CD8-positive, alpha-beta memory T cell (primary cell): ENCODE measurements around the gene CSH1. TPM values are rescaled to one million over a fixed set of nuclear protein-coding genes. Genes with fewer than 3 reads are reported as not detected.
"Not testable (repeated sequence)": the region's sequence is repeated elsewhere in the genome, so short reads cannot be mapped to it uniquely, and the experiment has no call there.

ENCODE experiments used
- CTCF ChIA-PET: fragments of 350-600 bp; sonication (Branson Sonifier 250); formaldehyde crosslinking; loops from one replicate; lab custom pipeline; 2021; ENCODE audit warnings: antibody characterized with exemption; lab: Charles Lee
- POLR2A ChIA-PET: fragments of 350-600 bp; sonication (Branson Sonifier 250); formaldehyde crosslinking; loops from one replicate; lab custom pipeline; 2021; ENCODE audit warnings: antibody characterized with exemption; lab: Charles Lee
- DNase-seq, 5 donors: peaks; one replicate each; pipeline versions ENCODE4 v3.0.0 to v3.0.0-alpha.2; 2020 to 2022; ENCODE audit warnings: mixed read lengths in 1 of 5
- H3K27ac ChIP-seq: one replicate; pipeline ENCODE4 v1.7.0; 2013; ENCODE audit warnings: low read depth, mild to moderate bottlenecking, low read length, moderate library complexity
- H3K27me3 ChIP-seq: 2 replicates; pipeline ENCODE4 v1.7.0; 2013; ENCODE audit warnings: low read length, mild to moderate bottlenecking; ENCODE audit not compliant: insufficient read depth, poor library complexity, severe bottlenecking
- H3K36me3 ChIP-seq: 2 replicates; pipeline ENCODE4 v1.7.0; 2013; ENCODE audit warnings: mild to moderate bottlenecking, low read length, moderate library complexity; ENCODE audit not compliant: insufficient read depth
- H3K4me1 ChIP-seq: 2 replicates; pipeline ENCODE4 v1.7.0; 2013; ENCODE audit warnings: mild to moderate bottlenecking, low read length, moderate library complexity; ENCODE audit not compliant: insufficient read depth
- H3K4me3 ChIP-seq: 2 replicates; pipeline ENCODE4 v1.7.0; 2013; ENCODE audit warnings: mild to moderate bottlenecking, low read length
- H3K9me3 ChIP-seq: 2 replicates; pipeline ENCODE4 v1.7.0; 2013; ENCODE audit warnings: mild to moderate bottlenecking, low read length
- H3K27ac Mint-ChIP-seq, 8 donors: one replicate each; pipeline ENCODE4 v1.8.0; 2020 to 2021; ENCODE audit warnings: mixed read lengths in 8 of 8, mild to moderate bottlenecking in 6 of 8, inconsistent platforms in 3 of 8, moderate library complexity in 3 of 8
- H3K27me3 Mint-ChIP-seq, 2 donors: one replicate each; pipeline ENCODE4 v1.8.0; 2020 to 2021; ENCODE audit warnings: mixed read lengths in 2 of 2, mild to moderate bottlenecking in 1 of 2, moderate library complexity in 1 of 2
- H3K36me3 Mint-ChIP-seq, 3 donors: one replicate each; pipeline ENCODE4 v1.8.0; 2020 to 2021; ENCODE audit warnings: mixed read lengths in 3 of 3, inconsistent platforms in 1 of 3, mild to moderate bottlenecking in 1 of 3
- H3K4me1 Mint-ChIP-seq, 3 donors: one replicate each; pipeline ENCODE4 v1.8.0; 2020 to 2021; ENCODE audit warnings: mixed read lengths in 3 of 3, inconsistent platforms in 1 of 3, mild to moderate bottlenecking in 1 of 3
- H3K4me3 Mint-ChIP-seq, 7 donors: one replicate each; pipeline ENCODE4 v1.8.0; 2020 to 2021; ENCODE audit warnings: mixed read lengths in 7 of 7, mild to moderate bottlenecking in 6 of 7, moderate library complexity in 4 of 7, inconsistent platforms in 2 of 7
- H3K9me3 Mint-ChIP-seq, 5 donors: one replicate each; pipeline ENCODE4 v1.8.0; 2020 to 2022; ENCODE audit warnings: mixed read lengths in 5 of 5, mild to moderate bottlenecking in 3 of 5, moderate library complexity in 2 of 5, inconsistent platforms in 1 of 5
- polyA plus RNA-seq: library from polyadenylated mRNA; unstranded; fragments of 300-500 nt; fragmentation: Illumina TruSeq; gene quantifications from one replicate; pipeline ENCODE4 v1.2.3, GENCODE V29; 2021
- total RNA-seq, 2 experiments: library from RNA; stranded (reverse); gene quantifications; one replicate each; pipeline ENCODE4 v1.2.3, GENCODE V29; 2021

The CSH1 gene
- total and polyA plus RNA-seq, 3 experiments from 2014 or later: not detected

DNA sequence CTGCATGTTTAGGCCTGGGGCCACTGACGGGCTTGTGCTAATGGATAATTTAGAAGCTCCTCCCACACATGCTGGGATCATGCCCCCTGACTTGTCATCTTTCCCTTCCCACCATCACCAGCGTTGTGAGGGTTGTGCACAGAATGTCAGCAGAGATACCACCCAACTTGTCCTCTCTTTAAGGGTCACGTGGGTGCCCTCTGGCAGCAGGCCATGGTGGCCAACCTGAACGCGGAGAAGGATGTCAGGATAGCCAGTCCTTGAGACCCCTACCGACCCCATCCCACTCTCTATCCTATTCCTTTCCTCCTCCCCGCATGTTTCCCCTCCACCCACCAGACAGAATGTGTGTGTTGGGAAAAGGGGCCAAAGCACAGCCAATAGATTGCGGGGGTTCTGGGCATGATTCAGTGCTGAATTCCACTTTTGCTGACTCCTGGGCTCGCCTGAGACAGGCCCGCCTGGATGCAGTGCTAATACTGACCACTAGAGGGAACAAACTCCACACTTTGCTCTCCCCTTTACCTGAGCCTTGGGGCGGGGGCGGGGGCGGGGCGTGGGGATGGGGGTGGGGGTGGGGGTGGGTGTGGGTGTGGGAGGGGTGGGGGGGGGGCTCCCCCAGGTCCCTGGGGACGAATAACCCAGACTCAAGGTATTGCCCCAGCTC is 14.3 kb downstream of the CSH1 start, which contains the start of gene GH2:
TSS of gene GH2 (minus strand) at position 10 of the 667 bp plus-strand sequence. CDS start 143 bp downstream, outside the sequence.
- ChIA-PET CTCF (interaction anchor here (0.6 to 1.7 kb wide), 4 partner anchors 8 to 187 kb away, joined by 3 to 7 read pairs (median 3); no protein-coding TSS in a partner anchor), POLR2A (no interaction called here)
- Histone ChIP-seq H3K27ac (no peak within 1 kb of the TSS), H3K4me3 (no peak within 1 kb of the TSS), H3K9me3 (no peaks in the 10 kb centered on the region), H3K27me3 (no peaks in the 10 kb centered on the region), H3K4me1 (no peaks in the 10 kb centered on the region), H3K36me3 (no peaks in the 10 kb centered on the region)
- Mint-ChIP-seq H3K27ac (no peak within 1 kb of the TSS), H3K27me3 (peaks cover 1 to 10% of the 10 kb centered on the region in 2 donors), H3K4me3 (no peak within 1 kb of the TSS), H3K4me1 (peaks cover 0 to 3% (median 0%) of the 10 kb centered on the region in 3 donors), H3K36me3 (no peaks in the 10 kb centered on the region), H3K9me3 (no peaks in the 10 kb centered on the region)
- peak; percentile 37 to 68 (median 43) for DNase-seq

- H3K36me3 ChIP-seq, H3K4me1 ChIP-seq, H3K36me3 Mint-ChIP-seq, DNase-seq, H3K9me3 Mint-ChIP-seq, H3K4me3 Mint-ChIP-seq, POLR2A ChIA-PET, H3K4me1 Mint-ChIP-seq, H3K27ac Mint-ChIP-seq, H3K4me3 ChIP-seq, H3K27me3 ChIP-seq, H3K27ac ChIP-seq, H3K9me3 ChIP-seq: not testable (repeated sequence)
- CTCF ChIA-PET: interaction anchor here (0.6 to 1.7 kb wide), 3 partner anchors 9 to 187 kb away, joined by 3 to 7 read pairs (median 3); no protein-coding TSS in a partner anchor
- H3K27me3 Mint-ChIP-seq: peaks cover 4 to 10% of the 10 kb centered on the region in 2 donors
These were observed 15.0 kb downstream of the CSH1 start for GRCh38 chr17:63881337-63881736.

DNA sequence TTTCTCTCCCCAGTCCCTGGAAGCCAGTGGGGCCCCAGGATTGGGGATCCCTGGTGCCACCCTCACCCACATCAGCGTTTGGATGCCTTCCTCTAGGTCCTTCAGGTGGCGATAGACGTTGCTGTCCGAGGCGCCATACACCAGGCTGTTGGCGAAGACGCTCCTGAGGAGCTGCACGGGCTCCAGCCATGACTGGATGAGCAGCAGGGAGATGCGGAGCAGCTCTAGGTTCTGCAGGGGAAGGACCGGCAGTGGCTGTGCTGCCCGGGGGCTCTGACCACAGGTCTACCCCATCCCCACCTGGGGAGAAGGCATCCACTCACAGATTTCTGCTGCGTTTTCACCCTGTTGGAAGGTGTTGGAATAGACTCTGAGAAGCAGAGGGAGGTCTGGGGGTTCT is 15.7 kb downstream of the CSH1 start:
- Histone ChIP-seq H3K4me3 (no peak overlapping the region), H3K27ac (no peak overlapping the region), H3K36me3 (no peaks in the 10 kb centered on the region), H3K9me3 (no peaks in the 10 kb centered on the region), H3K4me1 (no peaks in the 10 kb centered on the region), H3K27me3 (no peaks in the 10 kb centered on the region)
- H3K9me3 Mint-ChIP-seq: no peaks in the 10 kb centered on the region
- ChIA-PET CTCF (interaction anchor here (1.7 kb wide), 1 partner anchor 9 kb away, joined by 7 read pairs; no protein-coding TSS in a partner anchor), POLR2A (no interaction called here)
- no peak overlapping the region for H3K27ac Mint-ChIP-seq
- no peak overlapping the region for H3K4me3 Mint-ChIP-seq
- H3K27me3 Mint-ChIP-seq: peaks cover 4 to 10% of the 10 kb centered on the region in 2 donors
- H3K4me1 Mint-ChIP-seq: peaks cover 0 to 3% (median 0%) of the 10 kb centered on the region in 3 donors
- DNase-seq: no peak
- H3K36me3 Mint-ChIP-seq: no peaks in the 10 kb centered on the region

DNA sequence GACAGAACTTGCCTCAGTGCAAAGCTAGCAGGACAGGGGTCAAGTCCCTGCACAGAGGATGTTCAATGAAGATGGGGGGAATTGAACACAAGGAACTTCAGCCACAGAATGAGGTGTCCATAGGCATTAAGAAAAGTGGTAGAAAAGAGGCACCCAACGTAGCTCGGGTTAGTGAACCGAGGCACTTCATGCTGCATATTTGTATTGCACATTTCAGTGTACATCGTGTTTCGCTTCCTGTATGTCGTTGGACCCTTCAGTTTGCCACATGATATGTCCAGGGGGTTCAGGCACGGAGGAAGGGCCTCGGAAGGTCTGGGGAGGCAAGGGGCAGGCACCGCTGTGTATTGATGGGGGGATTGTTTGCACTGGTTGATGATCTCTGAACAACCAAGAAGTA is 18.0 kb downstream of the CSH1 start:
- not testable (repeated sequence) for H3K27ac Mint-ChIP-seq, H3K36me3 ChIP-seq, DNase-seq, H3K4me1 ChIP-seq, H3K27me3 ChIP-seq, H3K4me3 Mint-ChIP-seq, H3K9me3 Mint-ChIP-seq, H3K9me3 ChIP-seq, H3K36me3 Mint-ChIP-seq, H3K4me1 Mint-ChIP-seq, H3K4me3 ChIP-seq, H3K27ac ChIP-seq
- CTCF ChIA-PET: interaction anchor here (1.3 to 2.2 kb wide), 4 partner anchors 11 to 41 kb away, joined by 3 to 9 read pairs (median 4); no protein-coding TSS in a partner anchor
- peaks cover 4 to 10% of the 10 kb centered on the region in 2 donors for H3K27me3 Mint-ChIP-seq
- POLR2A ChIA-PET: interaction anchor here (0.6 kb wide), 1 partner anchor 169 kb away, joined by 3 read pairs; no protein-coding TSS in a partner anchor

- not testable (repeated sequence) for H3K9me3 Mint-ChIP-seq
These were observed 21.7 kb downstream of the CSH1 start for GRCh38 chr17:63874693-63875092.

DNA sequence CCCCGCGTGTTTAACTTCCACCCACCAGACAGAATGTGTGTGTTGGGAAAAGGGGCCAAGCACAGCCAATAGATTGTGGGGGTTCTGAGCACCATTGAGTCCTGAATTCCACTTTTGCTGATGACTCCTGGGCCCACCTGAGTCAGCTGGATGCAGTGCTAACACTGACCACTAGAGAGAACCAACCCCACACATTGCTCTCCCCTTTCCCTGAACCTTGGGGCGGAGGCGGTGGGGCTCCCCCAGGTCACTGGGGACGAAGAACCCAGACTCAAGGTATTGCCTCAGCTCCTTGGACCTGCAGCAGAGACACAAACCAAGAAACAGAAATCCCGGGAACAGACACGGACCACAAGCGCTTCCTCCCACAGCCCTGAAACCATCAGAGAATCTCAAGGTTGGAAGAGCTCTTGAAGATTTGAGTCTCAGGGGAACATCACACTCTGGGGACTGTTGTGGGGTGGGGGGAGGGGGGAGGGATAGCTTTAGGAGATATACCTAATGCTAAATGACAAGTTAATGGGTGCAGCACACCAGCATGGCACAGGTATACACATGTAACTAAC is 22.2 kb downstream of the CSH1 start:
- H3K4me3 Mint-ChIP-seq, POLR2A ChIA-PET: not testable (repeated sequence)

More at GRCh38 chr17:63874693-63875092, 21.7 kb downstream of the CSH1 start:
- H3K36me3 ChIP-seq, POLR2A ChIA-PET, DNase-seq, H3K9me3 ChIP-seq, H3K27me3 ChIP-seq, H3K4me1 Mint-ChIP-seq, H3K27ac Mint-ChIP-seq, H3K4me3 ChIP-seq, H3K36me3 Mint-ChIP-seq, CTCF ChIA-PET, H3K27ac ChIP-seq, H3K4me3 Mint-ChIP-seq, H3K27me3 Mint-ChIP-seq, H3K4me1 ChIP-seq: not testable (repeated sequence)

DNA sequence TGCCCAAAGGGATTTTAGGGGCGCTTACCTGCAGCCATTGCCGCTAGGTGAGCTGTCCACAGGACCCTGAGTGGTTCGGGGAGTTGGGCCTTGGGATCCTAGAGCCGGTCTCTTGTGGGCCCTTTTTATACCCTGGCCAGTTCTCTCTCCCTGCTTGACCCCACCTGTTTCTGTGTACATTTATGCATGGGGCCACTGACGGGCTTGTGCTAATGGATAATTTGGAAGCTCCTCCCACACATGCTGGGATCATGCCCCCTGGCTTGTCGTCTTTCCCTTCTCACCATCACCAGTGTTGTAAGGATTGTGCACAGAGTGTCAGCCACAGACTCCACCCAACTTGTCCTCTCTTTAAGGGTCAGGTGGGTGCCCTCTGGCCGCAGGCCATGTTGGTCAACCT is 22.8 kb downstream of the CSH1 start, which contains the start of gene CSH2:
TSS of gene CSH2 (minus strand) at position 101 of the 400 bp plus-strand sequence. CDS start at position 38, 63 bp downstream.
- H3K4me3 Mint-ChIP-seq, H3K4me1 Mint-ChIP-seq: not testable (repeated sequence)

More for the DNA sequence above, 22.2 kb downstream of the CSH1 start:
- H3K36me3 Mint-ChIP-seq, CTCF ChIA-PET, H3K27me3 Mint-ChIP-seq, H3K9me3 ChIP-seq, H3K27ac ChIP-seq, H3K4me3 ChIP-seq, H3K36me3 ChIP-seq, H3K27me3 ChIP-seq, H3K9me3 Mint-ChIP-seq, H3K4me1 ChIP-seq, DNase-seq, H3K4me1 Mint-ChIP-seq, H3K27ac Mint-ChIP-seq: not testable (repeated sequence)

GRCh38 chr17:63871646-63872365 is 24.6 kb downstream of the CSH1 start:
- H3K9me3 Mint-ChIP-seq: not testable (repeated sequence)

More for the DNA sequence above, 22.8 kb downstream of the CSH1 start, which contains the start of gene CSH2:
- H3K4me1 ChIP-seq, H3K4me3 ChIP-seq, H3K27ac ChIP-seq, DNase-seq, CTCF ChIA-PET, H3K36me3 Mint-ChIP-seq, H3K27ac Mint-ChIP-seq, H3K27me3 Mint-ChIP-seq, H3K9me3 Mint-ChIP-seq, H3K27me3 ChIP-seq, H3K36me3 ChIP-seq, POLR2A ChIA-PET, H3K9me3 ChIP-seq: not testable (repeated sequence)

More at GRCh38 chr17:63871646-63872365, 24.6 kb downstream of the CSH1 start:
- H3K4me1 ChIP-seq, CTCF ChIA-PET, H3K36me3 Mint-ChIP-seq, H3K27ac Mint-ChIP-seq, H3K4me1 Mint-ChIP-seq, H3K4me3 Mint-ChIP-seq, H3K36me3 ChIP-seq, H3K9me3 ChIP-seq, H3K27me3 ChIP-seq, H3K27ac ChIP-seq, POLR2A ChIA-PET, DNase-seq, H3K4me3 ChIP-seq, H3K27me3 Mint-ChIP-seq: not testable (repeated sequence)
